ENCODE results near the gene OPN3. TPM values are rescaled to one million over a fixed set of nuclear protein-coding genes. Genes with fewer than 3 reads are reported as not detected.

OPN3 gene
- total and polyA plus RNA-seq, 4 donors = 11.3 to 19.1 (median 15.5) TPM

DNA sequence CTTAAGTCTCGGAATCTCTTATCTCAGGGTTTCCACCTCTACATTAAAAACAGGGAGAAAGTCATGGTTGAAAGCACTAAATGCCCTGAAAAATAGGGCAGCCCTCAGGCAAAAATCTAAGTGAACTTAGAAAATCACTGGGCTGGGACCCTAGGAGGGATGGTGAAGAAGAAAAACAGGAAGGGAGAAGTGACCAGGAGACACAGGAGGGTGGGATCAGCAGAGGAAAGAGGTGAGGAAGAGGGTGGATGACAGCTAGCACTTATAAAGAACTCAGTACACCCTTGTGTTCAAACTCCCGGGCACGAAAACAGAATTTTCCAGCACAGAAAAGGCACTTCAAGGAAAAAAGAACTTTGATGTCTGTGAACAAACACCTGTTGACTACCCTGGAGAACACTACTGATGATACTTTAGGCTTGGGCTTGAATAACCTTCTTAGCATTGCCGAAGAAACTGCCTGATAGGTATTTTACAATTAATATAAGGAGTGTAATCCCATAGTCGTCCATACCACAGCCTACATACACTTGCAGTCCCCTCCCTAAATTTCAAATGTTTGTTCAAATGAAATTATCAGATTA lies 2.0 kb downstream of the OPN3 start:
- H3K4me1 ChIP-seq (ENCODE audit: control insufficient read depth in 4 of 4, insufficient read depth in 4 of 4, low read length in 3 of 4) = peaks cover 4 to 27% (median 9%) of the 10 kb centered on the region in 4 donors
- DNase-seq (ENCODE audit: low spot score) = no peak
- no peak overlapping the region for H3K9ac ChIP-seq (ENCODE audit: low read depth in 1 of 2, low read length in 2 of 2)
- TF ChIP-seq, protein P1, sequence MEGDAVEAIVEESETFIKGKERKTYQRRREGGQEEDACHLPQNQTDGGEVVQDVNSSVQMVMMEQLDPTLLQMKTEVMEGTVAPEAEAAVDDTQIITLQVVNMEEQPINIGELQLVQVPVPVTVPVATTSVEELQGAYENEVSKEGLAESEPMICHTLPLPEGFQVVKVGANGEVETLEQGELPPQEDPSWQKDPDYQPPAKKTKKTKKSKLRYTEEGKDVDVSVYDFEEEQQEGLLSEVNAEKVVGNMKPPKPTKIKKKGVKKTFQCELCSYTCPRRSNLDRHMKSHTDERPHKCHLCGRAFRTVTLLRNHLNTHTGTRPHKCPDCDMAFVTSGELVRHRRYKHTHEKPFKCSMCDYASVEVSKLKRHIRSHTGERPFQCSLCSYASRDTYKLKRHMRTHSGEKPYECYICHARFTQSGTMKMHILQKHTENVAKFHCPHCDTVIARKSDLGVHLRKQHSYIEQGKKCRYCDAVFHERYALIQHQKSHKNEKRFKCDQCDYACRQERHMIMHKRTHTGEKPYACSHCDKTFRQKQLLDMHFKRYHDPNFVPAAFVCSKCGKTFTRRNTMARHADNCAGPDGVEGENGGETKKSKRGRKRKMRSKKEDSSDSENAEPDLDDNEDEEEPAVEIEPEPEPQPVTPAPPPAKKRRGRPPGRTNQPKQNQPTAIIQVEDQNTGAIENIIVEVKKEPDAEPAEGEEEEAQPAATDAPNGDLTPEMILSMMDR (IDR thresholded peaks at IDR 0.05; ENCODE audit: low read depth, low read length, missing input control) = no peak
- TF ChIP-seq EGR1 (IDR thresholded peaks at IDR 0.05; ENCODE audit: low read depth in 2 of 2) = no peak
- no peak for TF ChIP-seq GABPA (IDR thresholded peaks at IDR 0.05 in 1 of 2, conservative IDR thresholded peaks at IDR 0.05 in 1 of 2)
- TF ChIP-seq, protein P2, sequence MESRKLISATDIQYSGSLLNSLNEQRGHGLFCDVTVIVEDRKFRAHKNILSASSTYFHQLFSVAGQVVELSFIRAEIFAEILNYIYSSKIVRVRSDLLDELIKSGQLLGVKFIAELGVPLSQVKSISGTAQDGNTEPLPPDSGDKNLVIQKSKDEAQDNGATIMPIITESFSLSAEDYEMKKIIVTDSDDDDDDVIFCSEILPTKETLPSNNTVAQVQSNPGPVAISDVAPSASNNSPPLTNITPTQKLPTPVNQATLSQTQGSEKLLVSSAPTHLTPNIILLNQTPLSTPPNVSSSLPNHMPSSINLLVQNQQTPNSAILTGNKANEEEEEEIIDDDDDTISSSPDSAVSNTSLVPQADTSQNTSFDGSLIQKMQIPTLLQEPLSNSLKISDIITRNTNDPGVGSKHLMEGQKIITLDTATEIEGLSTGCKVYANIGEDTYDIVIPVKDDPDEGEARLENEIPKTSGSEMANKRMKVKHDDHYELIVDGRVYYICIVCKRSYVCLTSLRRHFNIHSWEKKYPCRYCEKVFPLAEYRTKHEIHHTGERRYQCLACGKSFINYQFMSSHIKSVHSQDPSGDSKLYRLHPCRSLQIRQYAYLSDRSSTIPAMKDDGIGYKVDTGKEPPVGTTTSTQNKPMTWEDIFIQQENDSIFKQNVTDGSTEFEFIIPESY (IDR thresholded peaks at IDR 0.05) = no peak
- no peak for TF ChIP-seq HNF4G (IDR thresholded peaks at IDR 0.05)
- no peak for TF ChIP-seq FOXA1 (IDR thresholded peaks at IDR 0.05)
- TF ChIP-seq NR2F2 (IDR thresholded peaks at IDR 0.05) = no peak
- no peak for TF ChIP-seq JUND (IDR thresholded peaks at IDR 0.05)
- no peaks in the 10 kb centered on the region for H3K27me3 ChIP-seq (ENCODE audit: control insufficient read depth in 4 of 4, insufficient read depth in 4 of 4, low read length in 3 of 4)
- H3K4me3 ChIP-seq (ENCODE audit: low read depth in 1 of 3, low read length in 3 of 3) = no peak overlapping the region
- 77% methylated on average over 5 of the region's 5 CpGs for whole genome bisulfite sequencing
- H3K9me3 ChIP-seq (ENCODE audit: control insufficient read depth in 4 of 4, low read length in 3 of 4) = no peaks in the 10 kb centered on the region
- no peak overlapping the region for H3K27ac ChIP-seq (ENCODE audit: low read depth in 1 of 2, low read length in 2 of 2)
- H3K36me3 ChIP-seq (ENCODE audit: control insufficient read depth in 4 of 4, insufficient read depth in 3 of 4, low read depth in 1 of 4, low read length in 3 of 4) = peaks cover 0 to 7% (median 2%) of the 10 kb centered on the region in 4 donors

DNA sequence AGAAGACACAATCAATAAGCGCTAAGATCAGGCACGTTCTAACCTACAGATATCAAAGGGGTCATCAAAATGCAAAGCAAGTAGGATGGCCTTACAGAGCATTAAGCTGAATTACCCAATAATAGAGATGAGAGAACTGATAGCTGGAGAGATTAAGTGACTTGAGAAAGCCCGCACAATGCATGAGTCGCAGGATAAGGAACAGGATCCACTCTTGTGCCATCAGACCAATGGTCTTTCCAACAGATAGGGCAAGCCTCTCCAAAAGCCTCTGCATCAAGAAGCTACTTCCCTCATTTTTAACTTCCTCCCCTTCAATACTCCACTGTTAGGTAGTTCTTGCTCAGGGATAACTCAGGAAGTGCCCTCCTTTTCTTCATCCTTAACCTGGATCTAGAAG lies 2.6 kb downstream of the OPN3 start:
- Histone ChIP-seq H3K4me3 (ENCODE audit: low read depth in 1 of 3, low read length in 3 of 3) (no peak overlapping the region), H3K9ac (ENCODE audit: low read depth in 1 of 2, low read length in 2 of 2) (no peak overlapping the region)
- TF ChIP-seq, protein P3, sequence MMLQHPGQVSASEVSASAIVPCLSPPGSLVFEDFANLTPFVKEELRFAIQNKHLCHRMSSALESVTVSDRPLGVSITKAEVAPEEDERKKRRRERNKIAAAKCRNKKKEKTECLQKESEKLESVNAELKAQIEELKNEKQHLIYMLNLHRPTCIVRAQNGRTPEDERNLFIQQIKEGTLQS (IDR thresholded peaks at IDR 0.05) = no peak
- TF ChIP-seq, protein P1 (IDR thresholded peaks at IDR 0.05; ENCODE audit: low read depth, low read length, missing input control) = no peak
- TF ChIP-seq, protein P2 (IDR thresholded peaks at IDR 0.05) = no peak
- TF ChIP-seq HNF4G (IDR thresholded peaks at IDR 0.05) = no peak
- TF ChIP-seq YY1 (IDR thresholded peaks at IDR 0.05) = no peak
- TF ChIP-seq, protein P4, sequence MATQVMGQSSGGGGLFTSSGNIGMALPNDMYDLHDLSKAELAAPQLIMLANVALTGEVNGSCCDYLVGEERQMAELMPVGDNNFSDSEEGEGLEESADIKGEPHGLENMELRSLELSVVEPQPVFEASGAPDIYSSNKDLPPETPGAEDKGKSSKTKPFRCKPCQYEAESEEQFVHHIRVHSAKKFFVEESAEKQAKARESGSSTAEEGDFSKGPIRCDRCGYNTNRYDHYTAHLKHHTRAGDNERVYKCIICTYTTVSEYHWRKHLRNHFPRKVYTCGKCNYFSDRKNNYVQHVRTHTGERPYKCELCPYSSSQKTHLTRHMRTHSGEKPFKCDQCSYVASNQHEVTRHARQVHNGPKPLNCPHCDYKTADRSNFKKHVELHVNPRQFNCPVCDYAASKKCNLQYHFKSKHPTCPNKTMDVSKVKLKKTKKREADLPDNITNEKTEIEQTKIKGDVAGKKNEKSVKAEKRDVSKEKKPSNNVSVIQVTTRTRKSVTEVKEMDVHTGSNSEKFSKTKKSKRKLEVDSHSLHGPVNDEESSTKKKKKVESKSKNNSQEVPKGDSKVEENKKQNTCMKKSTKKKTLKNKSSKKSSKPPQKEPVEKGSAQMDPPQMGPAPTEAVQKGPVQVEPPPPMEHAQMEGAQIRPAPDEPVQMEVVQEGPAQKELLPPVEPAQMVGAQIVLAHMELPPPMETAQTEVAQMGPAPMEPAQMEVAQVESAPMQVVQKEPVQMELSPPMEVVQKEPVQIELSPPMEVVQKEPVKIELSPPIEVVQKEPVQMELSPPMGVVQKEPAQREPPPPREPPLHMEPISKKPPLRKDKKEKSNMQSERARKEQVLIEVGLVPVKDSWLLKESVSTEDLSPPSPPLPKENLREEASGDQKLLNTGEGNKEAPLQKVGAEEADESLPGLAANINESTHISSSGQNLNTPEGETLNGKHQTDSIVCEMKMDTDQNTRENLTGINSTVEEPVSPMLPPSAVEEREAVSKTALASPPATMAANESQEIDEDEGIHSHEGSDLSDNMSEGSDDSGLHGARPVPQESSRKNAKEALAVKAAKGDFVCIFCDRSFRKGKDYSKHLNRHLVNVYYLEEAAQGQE (IDR thresholded peaks at IDR 0.05) = no peak
- TF ChIP-seq RAD21 (IDR thresholded peaks at IDR 0.05) = no peak
- TF ChIP-seq, protein P5, sequence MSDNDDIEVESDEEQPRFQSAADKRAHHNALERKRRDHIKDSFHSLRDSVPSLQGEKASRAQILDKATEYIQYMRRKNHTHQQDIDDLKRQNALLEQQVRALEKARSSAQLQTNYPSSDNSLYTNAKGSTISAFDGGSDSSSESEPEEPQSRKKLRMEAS (IDR thresholded peaks at IDR 0.05) = no peak
- no peak for TF ChIP-seq EGR1 (IDR thresholded peaks at IDR 0.05; ENCODE audit: low read depth in 2 of 2)
- no peak for TF ChIP-seq FOXA2 (IDR thresholded peaks at IDR 0.05)
- no peak for TF ChIP-seq TAF1 (conservative IDR thresholded peaks at IDR 0.05)
- no peak for TF ChIP-seq NR2F2 (IDR thresholded peaks at IDR 0.05)
- TF ChIP-seq SP1 (IDR thresholded peaks at IDR 0.05) = no peak
- TF ChIP-seq HNF4A (conservative IDR thresholded peaks at IDR 0.05) = no peak
- TF ChIP-seq JUND (IDR thresholded peaks at IDR 0.05) = no peak
- TF ChIP-seq FOXA1 (IDR thresholded peaks at IDR 0.05) = no peak
- TF ChIP-seq GABPA (IDR thresholded peaks at IDR 0.05 in 1 of 2, conservative IDR thresholded peaks at IDR 0.05 in 1 of 2) = no peak
- TF ChIP-seq RXRA (IDR thresholded peaks at IDR 0.05) = no peak

More for the DNA sequence above, 2.6 kb downstream of the OPN3 start:
- DNase-seq (ENCODE audit: low spot score) = no peak
- H3K36me3 ChIP-seq (ENCODE audit: control insufficient read depth in 4 of 4, insufficient read depth in 3 of 4, low read depth in 1 of 4, low read length in 3 of 4) = peaks cover 0 to 7% (median 2%) of the 10 kb centered on the region in 4 donors
- peaks cover 4 to 27% (median 9%) of the 10 kb centered on the region in 4 donors for H3K4me1 ChIP-seq (ENCODE audit: control insufficient read depth in 4 of 4, insufficient read depth in 4 of 4, low read length in 3 of 4)
- H3K27ac ChIP-seq (ENCODE audit: low read depth in 1 of 2, low read length in 2 of 2) = no peak overlapping the region
- WGBS = 78% methylated on average over 4 of the region's 4 CpGs
- H3K27me3 ChIP-seq (ENCODE audit: control insufficient read depth in 4 of 4, insufficient read depth in 4 of 4, low read length in 3 of 4) = no peaks in the 10 kb centered on the region
- no peaks in the 10 kb centered on the region for H3K9me3 ChIP-seq (ENCODE audit: control insufficient read depth in 4 of 4, low read length in 3 of 4)
